GM23248 (cell line): ENCODE results near the gene TIMM10B.

ENCODE experiments used
- EZH2 ChIP-seq: fragments of 200-600 bp; sonication (generic); IDR thresholded peaks from 2 replicates; pipeline ENCODE4 v1.6.1; 2018; ENCODE audit warnings: antibody characterized with exemption, mild to moderate bottlenecking; ENCODE audit not compliant: insufficient read depth, poor library complexity, severe bottlenecking
- EZH2phosphoT487 ChIP-seq: fragments of 200-600 bp; sonication (generic); IDR thresholded peaks from 2 replicates; pipeline ENCODE4 v1.6.1; 2018; ENCODE audit warnings: antibody characterized with exemption, moderate library complexity, mild to moderate bottlenecking, low read depth; ENCODE audit not compliant: insufficient read depth

GRCh38 chr11:6502382-6502781 lies 21.1 kb downstream of the TIMM10B start:
- TF ChIP-seq EZH2 (no peak), EZH2phosphoT487 (no peak)
